GM12872 (cell line): ENCODE measurements around the gene CDC42BPA.

Experiments used
- CTCF ChIP-seq: IDR thresholded peaks from 3 replicates; pipeline ENCODE4 v1.5.1; 2011; ENCODE audit warnings: low read depth, mild to moderate bottlenecking, low read length, moderate library complexity; ENCODE audit not compliant: insufficient read depth

CDC42BPA gene

DNA sequence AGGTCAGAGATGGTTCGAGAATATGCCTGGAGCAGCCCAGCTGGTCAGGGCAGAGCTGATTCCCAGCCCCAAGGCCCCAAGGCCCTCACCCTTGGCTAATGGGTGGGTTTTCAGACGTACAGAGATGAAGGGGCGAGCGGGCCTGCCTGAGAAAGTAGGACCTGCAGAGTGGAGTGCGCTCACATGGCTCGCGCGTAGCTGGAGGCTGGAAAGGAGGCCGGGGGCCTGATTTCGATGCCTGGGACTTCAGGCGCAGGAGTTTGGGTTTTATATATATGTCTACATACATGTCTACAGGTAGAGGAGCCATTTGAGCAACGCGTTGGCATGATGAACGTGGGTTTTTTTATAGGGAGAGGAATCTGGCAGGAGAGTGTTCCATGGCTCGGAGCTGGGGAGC, 369.3 kb downstream of the CDC42BPA start:
- TF ChIP-seq CTCF: no peak

- no peak for TF ChIP-seq CTCF
Measured at GRCh38 chr1:226948480-226948879, 369.8 kb downstream of the CDC42BPA start.

DNA sequence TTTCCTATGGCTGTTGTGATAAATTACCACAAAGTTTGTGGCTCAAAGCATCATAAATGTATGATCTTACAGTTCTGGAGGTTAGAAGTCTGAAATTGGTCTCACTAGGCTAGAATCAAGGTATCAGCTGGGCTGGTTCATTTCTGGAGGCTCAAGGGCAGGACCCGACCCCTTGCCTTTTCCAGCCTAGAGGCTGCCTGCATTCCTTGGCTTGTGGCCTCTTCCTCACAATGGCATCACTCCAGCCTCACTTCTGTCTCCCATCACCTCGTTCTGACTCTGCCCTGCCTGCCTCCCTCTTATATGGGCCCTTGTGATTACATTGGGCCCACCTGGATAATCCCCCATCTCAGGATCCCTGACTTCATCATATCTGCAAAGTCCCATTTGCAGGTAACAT, 370.2 kb downstream of the CDC42BPA start:
- TF ChIP-seq CTCF: no peak

DNA sequence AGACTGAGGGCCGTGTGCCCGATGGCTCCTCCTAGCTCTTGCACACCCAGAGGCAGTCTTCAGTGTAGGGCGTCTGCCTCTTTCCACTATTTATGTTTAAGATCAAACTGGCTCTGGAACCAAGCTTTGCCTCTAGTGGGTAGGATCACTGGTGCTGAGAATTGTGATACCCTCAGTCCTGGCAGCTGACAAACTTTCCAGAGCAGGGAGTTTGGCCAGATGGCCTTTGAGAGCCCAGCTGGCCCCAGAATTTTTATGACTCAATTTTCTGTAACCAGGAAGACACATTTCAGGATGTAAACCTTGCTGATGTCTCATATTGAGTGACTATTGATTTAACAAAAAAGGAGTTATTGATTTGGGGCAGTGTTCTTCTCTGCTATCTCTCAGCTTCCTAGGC, 371.5 kb downstream of the CDC42BPA start:
- no peak for TF ChIP-seq CTCF

GRCh38 chr1:226946285-226946684, 372.0 kb downstream of the CDC42BPA start:
- no peak for TF ChIP-seq CTCF

- TF ChIP-seq CTCF: no peak
Measured at GRCh38 chr1:226945858-226946245, 372.4 kb downstream of the CDC42BPA start.

DNA sequence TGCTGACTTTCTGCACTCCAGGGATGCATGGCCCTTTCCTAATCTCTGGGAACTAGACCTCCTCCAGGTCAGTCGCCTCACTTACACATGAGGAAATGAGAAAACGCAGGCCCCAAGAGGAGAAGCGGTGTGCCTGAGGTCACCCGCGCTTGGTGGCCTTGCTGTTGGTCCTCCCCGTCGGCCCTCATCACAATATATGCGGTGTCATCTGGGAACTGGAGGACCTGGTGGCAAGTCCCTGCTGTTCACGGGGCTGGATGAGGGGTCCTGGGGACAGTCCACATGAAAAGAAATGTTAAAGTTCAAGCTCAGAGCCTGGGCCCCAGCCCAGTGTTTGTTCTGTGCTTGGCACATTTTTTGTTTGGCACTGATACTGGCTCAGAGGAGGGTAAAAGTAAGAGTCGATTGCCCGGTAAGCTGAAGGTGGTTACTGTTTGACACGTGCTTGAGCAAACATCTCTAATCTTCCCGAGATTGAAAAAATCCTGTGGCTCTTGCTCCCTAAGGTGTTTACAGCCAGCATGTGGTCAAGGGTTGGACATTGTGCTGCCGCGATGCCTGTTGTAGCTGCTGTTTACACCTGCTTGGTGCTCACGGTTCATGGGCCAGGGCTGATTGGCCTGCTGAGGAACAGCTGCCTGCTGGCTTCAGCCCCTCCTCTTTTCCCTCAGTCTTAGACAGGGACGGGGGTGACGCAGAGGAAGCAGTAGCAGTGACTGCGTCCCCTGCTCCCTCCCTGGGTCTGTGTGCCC, 373.0 kb downstream of the CDC42BPA start:
- no peak for TF ChIP-seq CTCF
